Upper lobe of right lung (tissue), 1 donor: Measurements from ENCODE around the gene ARX. TPM values are rescaled to one million over a fixed set of nuclear protein-coding genes. Genes with fewer than 3 reads are reported as not detected.

ENCODE experiments used
- ATAC-seq: fragments of 200-7000 bp; cut with Tn5 transposase; one replicate; pipeline ENCODE4 v1.9.1; 2020; ENCODE audit warnings: mild to moderate bottlenecking, moderate library complexity
- DNase-seq: peaks from one replicate; pipeline ENCODE4 v3.0.0-alpha.2; 2020
- H3K27ac ChIP-seq: fragments of 200-600 bp; one replicate; pipeline ENCODE4 v1.8.0; 2022
- H3K27me3 ChIP-seq: fragments of 200-600 bp; one replicate; pipeline ENCODE4 v1.8.0; 2022; ENCODE audit warnings: mild to moderate bottlenecking
- H3K36me3 ChIP-seq: fragments of 200-600 bp; one replicate; pipeline ENCODE4 v1.8.0; 2022
- H3K4me1 ChIP-seq: fragments of 200-600 bp; one replicate; pipeline ENCODE4 v1.8.0; 2022
- H3K4me3 ChIP-seq: fragments of 200-600 bp; one replicate; pipeline ENCODE4 v1.8.0; 2022; ENCODE audit warnings: mild to moderate bottlenecking
- H3K9me3 ChIP-seq: fragments of 200-600 bp; one replicate; pipeline ENCODE4 v1.8.0; 2022
- CTCF ChIP-seq: fragments of 200-600 bp; IDR thresholded peaks from one replicate; pipeline ENCODE4 v1.8.0; 2022; ENCODE audit warnings: antibody characterized with exemption
- intact Hi-C: fragments of 100-400 bp; cut with DNase I; formaldehyde crosslinking; loops from one replicate; pipeline ENCODE4 v1.11.0; 2022
- total RNA-seq: library from RNA; stranded (reverse); fragmentation: NEBNext Ultra II Directional; extraction: Animal tissue kit (Norgen Biotek cat#: 25700); gene quantifications from one replicate; pipeline ENCODE4 v1.2.1, GENCODE V29; 2021
- donor health status: DM: no; HTN: yes; CAD: no; lungs with severe emphysema.

Gene ARX
- total RNA-seq, 1 donor from 2014 or later = not detected

- Histone ChIP-seq H3K9me3 (no peaks in the 10 kb centered on the region), H3K27me3 (peaks cover 76% of the 10 kb centered on the region), H3K27ac (no peak overlapping the region), H3K4me1 (peaks cover 4% of the 10 kb centered on the region), H3K36me3 (no peaks in the 10 kb centered on the region), H3K4me3 (no peak overlapping the region)
- ATAC-seq (no peak), DNase-seq (no peak)
- no peak for TF ChIP-seq CTCF
- intact Hi-C loops = no loop called here
Measured at GRCh38 chrX:25011589-25012432, 4.0 kb downstream of the ARX start.

GRCh38 chrX:25010784-25011588 is 4.8 kb downstream of the ARX start:
- H3K27me3 ChIP-seq = peaks cover 76% of the 10 kb centered on the region
- no peak overlapping the region for H3K27ac ChIP-seq
- H3K36me3 ChIP-seq = no peaks in the 10 kb centered on the region
- intact Hi-C loops = no loop called here
- H3K9me3 ChIP-seq = no peaks in the 10 kb centered on the region
- ATAC-seq = no peak
- peaks cover 4% of the 10 kb centered on the region for H3K4me1 ChIP-seq
- no peak overlapping the region for H3K4me3 ChIP-seq
- no peak for TF ChIP-seq CTCF
- no peak for DNase-seq

- ATAC-seq (no peak), DNase-seq (no peak)
- Histone ChIP-seq H3K4me1 (peaks cover 12% of the 10 kb centered on the region), H3K9me3 (no peaks in the 10 kb centered on the region), H3K27me3 (peaks cover 67% of the 10 kb centered on the region), H3K27ac (no peak overlapping the region), H3K4me3 (no peak overlapping the region), H3K36me3 (no peaks in the 10 kb centered on the region)
- intact Hi-C loops = no loop called here
- TF ChIP-seq CTCF = no peak
Measured at GRCh38 chrX:25009407-25009806, 6.4 kb downstream of the ARX start.

GRCh38 chrX:25007059-25008053 is 8.4 kb downstream of the ARX start:
- Histone ChIP-seq H3K27ac (no peak overlapping the region), H3K4me1 (peaks cover 9% of the 10 kb centered on the region), H3K36me3 (no peaks in the 10 kb centered on the region), H3K27me3 (peaks cover 65% of the 10 kb centered on the region), H3K9me3 (no peaks in the 10 kb centered on the region), H3K4me3 (no peak overlapping the region)
- intact Hi-C loops = no loop called here
- DNase-seq = no peak
- TF ChIP-seq CTCF = no peak
- ATAC-seq = no peak

GRCh38 chrX:25006586-25007058 is 9.1 kb downstream of the ARX start:
- Histone ChIP-seq H3K4me3 (no peak overlapping the region), H3K9me3 (no peaks in the 10 kb centered on the region), H3K27me3 (peaks cover 58% of the 10 kb centered on the region), H3K4me1 (peaks cover 9% of the 10 kb centered on the region), H3K27ac (no peak overlapping the region), H3K36me3 (no peaks in the 10 kb centered on the region)
- TF ChIP-seq CTCF = no peak
- no peak for ATAC-seq
- no peak for DNase-seq
- intact Hi-C loops = no loop called here
